Type B pancreatic cell (in vitro differentiated cells): Measurements from ENCODE around the gene STOX2. TPM values are rescaled to one million over a fixed set of nuclear protein-coding genes. Genes with fewer than 3 reads are reported as not detected.
A peak's percentile ranks its signal among the peaks of the same experiment; 100 is the strongest.

Experiments used
- DNase-seq: peaks from one replicate; pipeline ENCODE4 v3.0.0; 2021; ENCODE audit warnings: mixed read lengths; ENCODE audit not compliant: unreplicated experiment; ENCODE audit errors: extremely low spot score
- H3K27ac Mint-ChIP-seq: 2 replicates; pipeline ENCODE4 v1.8.0; 2021; ENCODE audit warnings: mild to moderate bottlenecking, mixed read lengths
- H3K27me3 Mint-ChIP-seq: 2 replicates; pipeline ENCODE4 v1.8.0; 2021; ENCODE audit warnings: mixed read lengths
- H3K36me3 Mint-ChIP-seq: 2 replicates; pipeline ENCODE4 v1.8.0; 2021; ENCODE audit warnings: mixed read lengths
- H3K4me1 Mint-ChIP-seq: one replicate; pipeline ENCODE4 v1.8.0; 2021; ENCODE audit warnings: mixed read lengths; ENCODE audit not compliant: unreplicated experiment
- H3K4me3 Mint-ChIP-seq: 2 replicates; pipeline ENCODE4 v1.8.0; 2021; ENCODE audit warnings: mild to moderate bottlenecking, mixed read lengths
- H3K9me3 Mint-ChIP-seq: 2 replicates; pipeline ENCODE4 v1.8.0; 2021; ENCODE audit warnings: mixed read lengths
- total RNA-seq: library from RNA; stranded (reverse); gene quantifications from 2 replicates; pipeline ENCODE4 v1.2.1, GENCODE V29; 2021; ENCODE audit warnings: low replicate concordance
- TF ChIP-seq, protein P1 (sequence below): fragments of 200-600 bp; sonication (generic); conservative IDR thresholded peaks from 2 replicates; pipeline ENCODE4 v1.5.0; 2021; ENCODE audit warnings: antibody characterized with exemption, mild to moderate bottlenecking

STOX2 gene
- total RNA-seq, 1 donor from 2014 or later, result 16.7 TPM

DNA sequence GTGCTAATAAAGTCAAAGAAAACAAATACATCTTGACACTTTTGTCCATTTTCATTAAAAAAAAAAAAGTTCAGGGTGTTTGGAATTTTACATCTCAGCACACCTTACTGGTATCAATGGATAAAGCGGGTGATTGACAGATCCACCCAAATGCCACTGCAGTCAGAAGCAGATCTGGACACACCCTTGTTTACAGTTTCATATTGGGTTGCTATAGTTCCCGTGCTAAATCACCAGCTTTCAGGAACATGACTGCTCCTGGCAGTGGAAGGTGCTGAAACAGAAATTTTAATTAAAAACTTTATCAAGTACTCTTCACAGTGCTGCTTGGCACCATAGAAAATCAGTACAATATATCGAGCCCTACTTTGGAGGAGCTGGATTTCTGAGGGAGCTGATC is 116.3 kb downstream of the STOX2 start:
- Mint-ChIP-seq H3K36me3 (peaks cover 14% of the 10 kb centered on the region), H3K4me3 (no peak overlapping the region), H3K9me3 (peaks cover 4% of the 10 kb centered on the region), H3K27ac (peak overlapping the region; percentile 24), H3K4me1 (peaks cover 36% of the 10 kb centered on the region), H3K27me3 (no peaks in the 10 kb centered on the region)
- DNase-seq, result no peak
- TF ChIP-seq, protein P1, sequence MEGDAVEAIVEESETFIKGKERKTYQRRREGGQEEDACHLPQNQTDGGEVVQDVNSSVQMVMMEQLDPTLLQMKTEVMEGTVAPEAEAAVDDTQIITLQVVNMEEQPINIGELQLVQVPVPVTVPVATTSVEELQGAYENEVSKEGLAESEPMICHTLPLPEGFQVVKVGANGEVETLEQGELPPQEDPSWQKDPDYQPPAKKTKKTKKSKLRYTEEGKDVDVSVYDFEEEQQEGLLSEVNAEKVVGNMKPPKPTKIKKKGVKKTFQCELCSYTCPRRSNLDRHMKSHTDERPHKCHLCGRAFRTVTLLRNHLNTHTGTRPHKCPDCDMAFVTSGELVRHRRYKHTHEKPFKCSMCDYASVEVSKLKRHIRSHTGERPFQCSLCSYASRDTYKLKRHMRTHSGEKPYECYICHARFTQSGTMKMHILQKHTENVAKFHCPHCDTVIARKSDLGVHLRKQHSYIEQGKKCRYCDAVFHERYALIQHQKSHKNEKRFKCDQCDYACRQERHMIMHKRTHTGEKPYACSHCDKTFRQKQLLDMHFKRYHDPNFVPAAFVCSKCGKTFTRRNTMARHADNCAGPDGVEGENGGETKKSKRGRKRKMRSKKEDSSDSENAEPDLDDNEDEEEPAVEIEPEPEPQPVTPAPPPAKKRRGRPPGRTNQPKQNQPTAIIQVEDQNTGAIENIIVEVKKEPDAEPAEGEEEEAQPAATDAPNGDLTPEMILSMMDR, result no peak

DNA sequence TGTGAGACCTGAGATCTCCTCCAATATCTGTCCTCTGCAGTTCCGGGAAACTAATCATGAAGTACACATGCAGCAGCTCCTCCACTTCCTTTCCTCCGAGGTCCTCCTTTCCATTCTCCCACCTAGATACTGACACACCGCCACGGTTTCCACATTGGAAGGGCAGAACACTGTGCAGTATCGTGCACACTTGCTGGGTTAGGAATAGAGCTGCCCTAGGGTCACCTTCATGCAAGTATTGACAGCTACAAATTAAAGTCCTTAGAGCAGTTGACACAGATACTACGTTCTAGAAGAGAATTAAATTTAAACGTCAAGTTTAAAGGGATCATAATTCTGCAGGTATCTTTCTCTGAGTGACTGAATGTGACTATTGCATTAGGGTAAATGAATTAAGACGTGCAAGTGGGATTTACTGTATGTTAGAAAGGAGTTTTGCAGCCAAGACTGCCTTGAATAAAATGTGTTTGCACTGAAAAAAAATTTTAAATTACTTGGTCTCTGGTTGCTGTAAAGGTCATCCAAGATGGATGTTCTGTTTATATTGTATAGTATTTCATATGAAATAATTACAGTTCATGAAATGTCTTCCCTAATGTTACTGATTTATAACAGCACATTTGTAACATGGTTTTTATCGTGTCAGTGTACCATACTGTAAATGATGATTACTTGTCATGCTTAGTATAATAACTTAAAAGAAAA is 117.7 kb downstream of the STOX2 start:
- no peaks in the 10 kb centered on the region for H3K27me3 Mint-ChIP-seq
- peak overlapping the region; percentile 39 for H3K27ac Mint-ChIP-seq
- TF ChIP-seq, protein P1, result no peak
- peak overlapping the region; percentile 32 for H3K4me3 Mint-ChIP-seq
- peaks cover 34% of the 10 kb centered on the region for H3K4me1 Mint-ChIP-seq
- H3K36me3 Mint-ChIP-seq, result peaks cover 6% of the 10 kb centered on the region
- DNase-seq, result no peak
- peaks cover 4% of the 10 kb centered on the region for H3K9me3 Mint-ChIP-seq

GRCh38 chr4:184024637-184025036 is 119.5 kb downstream of the STOX2 start:
- Mint-ChIP-seq H3K27ac (peak overlapping the region; percentile 82), H3K27me3 (no peaks in the 10 kb centered on the region), H3K4me1 (peaks cover 31% of the 10 kb centered on the region), H3K36me3 (peaks cover 3% of the 10 kb centered on the region), H3K4me3 (peak overlapping the region; percentile 44), H3K9me3 (no peaks in the 10 kb centered on the region)
- TF ChIP-seq, protein P1, result no peak
- no peak for DNase-seq

- H3K36me3 Mint-ChIP-seq, result peaks cover 7% of the 10 kb centered on the region
- peaks cover 11% of the 10 kb centered on the region for H3K4me1 Mint-ChIP-seq
- TF ChIP-seq, protein P1, result no peak
- H3K27ac Mint-ChIP-seq, result no peak overlapping the region
- peaks cover 6% of the 10 kb centered on the region for H3K9me3 Mint-ChIP-seq
- no peak for DNase-seq
- no peak overlapping the region for H3K4me3 Mint-ChIP-seq
- no peaks in the 10 kb centered on the region for H3K27me3 Mint-ChIP-seq
Observed at GRCh38 chr4:184028561-184029374, 123.7 kb downstream of the STOX2 start.

GRCh38 chr4:184030036-184030435 is 124.9 kb downstream of the STOX2 start:
- Mint-ChIP-seq H3K27me3 (no peaks in the 10 kb centered on the region), H3K9me3 (peaks cover 6% of the 10 kb centered on the region), H3K4me3 (no peak overlapping the region), H3K36me3 (peaks cover 7% of the 10 kb centered on the region), H3K4me1 (peaks cover 5% of the 10 kb centered on the region), H3K27ac (no peak overlapping the region)
- DNase-seq, result no peak
- TF ChIP-seq, protein P1, result no peak
